ENCODE measurements around the gene UNC119.

The UNC119 gene

DNA sequence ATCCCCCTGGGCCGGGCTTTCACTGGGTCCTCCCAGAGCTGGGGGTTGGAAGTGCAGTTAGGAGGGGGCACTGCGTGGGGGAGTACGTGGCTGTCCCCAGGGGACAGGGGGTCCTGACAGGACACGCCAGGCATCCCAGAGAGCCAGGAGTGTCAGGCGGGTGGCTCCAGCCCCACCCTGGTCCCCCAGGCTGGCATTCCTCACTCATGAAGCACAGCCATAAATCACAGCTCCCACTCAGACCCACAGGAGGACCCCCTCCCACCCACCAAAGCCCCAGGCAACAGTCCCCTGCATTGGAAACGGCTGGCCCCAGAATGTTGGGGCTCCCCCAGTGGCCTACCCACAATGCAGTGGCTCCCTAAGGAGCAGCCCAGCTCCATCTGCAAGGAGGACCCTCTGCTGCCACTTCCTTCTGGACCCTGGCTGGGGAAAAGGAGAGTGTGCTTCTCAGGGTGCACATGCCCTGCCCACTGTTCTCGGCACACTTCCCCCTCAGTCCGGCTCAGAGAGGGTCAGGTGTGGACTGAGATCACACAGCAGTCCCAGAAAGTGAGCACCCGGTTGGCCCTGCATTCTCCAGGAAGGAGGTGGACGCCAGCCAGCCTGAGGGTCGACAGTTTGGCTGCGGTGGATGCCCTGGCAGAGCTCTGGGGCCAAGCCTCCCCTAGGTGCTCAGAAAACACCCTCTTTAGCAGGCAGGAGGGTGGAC, 53.6 kb downstream of the UNC119 start:
- H3K9me3 ChIP-seq: no peaks in the 10 kb centered on the region
- no peak overlapping the region for H3K27ac ChIP-seq
- TF ChIP-seq, protein P1, sequence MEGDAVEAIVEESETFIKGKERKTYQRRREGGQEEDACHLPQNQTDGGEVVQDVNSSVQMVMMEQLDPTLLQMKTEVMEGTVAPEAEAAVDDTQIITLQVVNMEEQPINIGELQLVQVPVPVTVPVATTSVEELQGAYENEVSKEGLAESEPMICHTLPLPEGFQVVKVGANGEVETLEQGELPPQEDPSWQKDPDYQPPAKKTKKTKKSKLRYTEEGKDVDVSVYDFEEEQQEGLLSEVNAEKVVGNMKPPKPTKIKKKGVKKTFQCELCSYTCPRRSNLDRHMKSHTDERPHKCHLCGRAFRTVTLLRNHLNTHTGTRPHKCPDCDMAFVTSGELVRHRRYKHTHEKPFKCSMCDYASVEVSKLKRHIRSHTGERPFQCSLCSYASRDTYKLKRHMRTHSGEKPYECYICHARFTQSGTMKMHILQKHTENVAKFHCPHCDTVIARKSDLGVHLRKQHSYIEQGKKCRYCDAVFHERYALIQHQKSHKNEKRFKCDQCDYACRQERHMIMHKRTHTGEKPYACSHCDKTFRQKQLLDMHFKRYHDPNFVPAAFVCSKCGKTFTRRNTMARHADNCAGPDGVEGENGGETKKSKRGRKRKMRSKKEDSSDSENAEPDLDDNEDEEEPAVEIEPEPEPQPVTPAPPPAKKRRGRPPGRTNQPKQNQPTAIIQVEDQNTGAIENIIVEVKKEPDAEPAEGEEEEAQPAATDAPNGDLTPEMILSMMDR (IDR thresholded peaks at IDR 0.05): no peak
- no peak overlapping the region for H3K4me3 ChIP-seq (ENCODE audit: low read depth in 1 of 2, low read length in 1 of 2)
- no peaks in the 10 kb centered on the region for H3K27me3 ChIP-seq
- H3K36me3 ChIP-seq: no peaks in the 10 kb centered on the region
- H3K4me1 ChIP-seq (ENCODE audit: control insufficient read depth in 1 of 2, insufficient read depth in 1 of 2, low read depth in 1 of 2, low read length in 1 of 2): no peaks in the 10 kb centered on the region

DNA sequence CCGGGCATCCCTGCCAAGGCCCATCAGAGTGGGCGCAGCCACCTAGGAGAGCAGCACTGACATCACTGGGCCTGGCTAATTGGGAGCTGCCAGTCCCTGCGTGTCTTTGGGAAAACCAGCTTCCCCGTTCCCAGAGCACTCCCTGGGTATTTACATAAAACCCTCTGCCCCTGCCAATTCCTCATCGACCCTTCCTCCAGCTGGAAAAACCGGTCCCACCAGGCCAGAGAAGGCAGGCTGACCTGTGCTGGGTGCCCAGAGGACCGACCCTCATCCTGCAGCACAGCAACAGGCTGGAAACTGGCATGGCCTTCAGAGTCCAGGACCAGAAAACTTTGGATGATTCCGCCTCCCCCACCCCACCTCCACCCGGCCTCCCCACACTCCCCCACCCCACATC, 54.5 kb downstream of the UNC119 start:
- no peak overlapping the region for H3K27ac ChIP-seq
- H3K4me1 ChIP-seq (ENCODE audit: control insufficient read depth in 1 of 2, insufficient read depth in 1 of 2, low read depth in 1 of 2, low read length in 1 of 2): no peaks in the 10 kb centered on the region
- no peaks in the 10 kb centered on the region for H3K9me3 ChIP-seq
- no peaks in the 10 kb centered on the region for H3K36me3 ChIP-seq
- no peaks in the 10 kb centered on the region for H3K27me3 ChIP-seq
- H3K4me3 ChIP-seq (ENCODE audit: low read depth in 1 of 2, low read length in 1 of 2): no peak overlapping the region
- TF ChIP-seq, protein P1 (IDR thresholded peaks at IDR 0.05): no peak

Data from neutrophil (primary cell).